GM18868 (cell line): ENCODE data around the gene SAA2.
"Not testable (repeated sequence)": the region's sequence is repeated elsewhere in the genome, so short reads cannot be mapped to it uniquely, and the experiment has no call there.

Experiments used
- ATAC-seq: cut with Tn5 transposase; IDR thresholded peaks from one replicate; pipeline ENCODE4 v1.9.1; 2021; ENCODE audit warnings: mild to moderate bottlenecking, moderate library complexity; ENCODE audit not compliant: unreplicated experiment

Gene SAA2

DNA sequence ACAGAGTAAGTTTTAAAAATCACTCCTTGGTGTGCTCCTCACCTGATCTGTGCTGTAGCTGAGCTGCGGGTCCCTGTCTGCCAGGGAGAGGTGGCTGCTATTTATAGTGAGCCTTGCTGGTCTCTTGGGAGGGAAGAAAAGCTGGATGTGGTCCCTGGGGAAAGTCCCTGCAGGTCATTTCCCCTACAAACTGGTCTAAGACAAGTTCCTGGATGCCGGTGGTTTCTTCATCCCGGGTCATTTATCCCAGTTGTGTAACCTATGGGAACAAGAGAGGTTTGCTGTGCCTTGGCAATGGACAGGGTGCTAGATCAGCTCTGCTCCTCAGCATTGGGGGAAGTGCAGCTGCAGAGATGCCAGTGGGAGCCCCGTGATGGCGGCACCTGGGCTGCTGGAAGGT, at the start of gene SAA2:
TSS of gene SAA2 (minus strand) at position 108 of the 400 bp plus-strand sequence. CDS start 657 bp downstream, outside the sequence.
- no peak for ATAC-seq

DNA sequence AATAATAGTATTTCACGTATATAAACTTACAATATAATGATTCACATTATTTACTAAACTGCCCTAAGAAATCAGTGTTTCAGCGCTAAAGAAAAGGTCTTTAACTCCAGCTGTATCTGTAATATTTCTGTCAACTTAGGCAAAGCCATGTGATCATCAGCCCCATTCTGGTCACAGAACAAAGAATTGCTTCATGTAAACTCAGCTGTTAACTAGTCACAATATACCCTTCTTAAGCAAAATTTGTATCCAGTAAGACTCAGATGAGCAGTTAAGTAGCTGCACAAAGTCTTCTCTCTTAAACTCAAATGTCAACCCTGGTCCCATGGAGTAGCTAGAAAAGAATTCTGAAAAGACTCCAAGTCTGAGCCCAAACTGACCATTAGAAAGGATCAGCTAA, 46.8 kb upstream of the SAA2 start:
- ATAC-seq = no peak

DNA sequence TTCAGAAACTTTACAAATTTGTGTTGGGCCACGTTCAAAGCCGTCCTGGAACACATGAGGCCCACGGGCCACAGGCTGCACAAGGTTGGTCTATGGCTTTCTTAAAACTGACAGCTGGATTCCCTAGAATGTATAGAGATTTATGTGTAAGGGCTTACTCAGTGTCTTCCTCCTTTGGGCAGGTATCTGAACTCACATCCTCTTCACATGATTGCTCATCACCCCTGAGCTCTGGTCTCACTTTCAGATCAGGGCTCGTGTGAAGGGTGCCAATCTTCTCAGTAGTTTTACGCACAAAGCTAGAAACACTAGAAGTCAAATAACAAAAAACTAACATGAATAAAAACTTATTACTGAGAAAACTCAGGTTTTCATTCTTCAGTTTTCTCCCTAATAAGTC, 46.4 kb upstream of the SAA2 start:
- ATAC-seq = peak; percentile 98

DNA sequence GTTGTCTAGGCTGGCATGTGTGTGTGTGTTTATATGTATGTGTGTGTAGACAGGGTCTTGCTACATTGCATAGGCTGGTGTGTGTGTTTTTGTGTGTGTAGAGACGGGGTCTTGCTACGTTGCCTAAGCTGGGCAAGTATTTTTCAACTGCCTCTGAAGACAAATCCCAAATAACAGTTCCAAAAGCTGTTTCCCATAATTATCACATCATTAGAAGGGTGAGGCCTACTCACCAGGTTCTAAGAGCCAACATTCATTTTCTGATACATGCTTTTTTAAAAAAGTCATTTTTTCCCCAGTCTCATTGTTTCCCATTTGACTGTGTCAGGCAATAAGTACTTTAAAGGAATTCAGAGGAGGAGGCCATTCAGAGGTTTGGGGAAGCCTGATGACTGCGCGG, 40.4 kb upstream of the SAA2 start:
- no peak for ATAC-seq

DNA sequence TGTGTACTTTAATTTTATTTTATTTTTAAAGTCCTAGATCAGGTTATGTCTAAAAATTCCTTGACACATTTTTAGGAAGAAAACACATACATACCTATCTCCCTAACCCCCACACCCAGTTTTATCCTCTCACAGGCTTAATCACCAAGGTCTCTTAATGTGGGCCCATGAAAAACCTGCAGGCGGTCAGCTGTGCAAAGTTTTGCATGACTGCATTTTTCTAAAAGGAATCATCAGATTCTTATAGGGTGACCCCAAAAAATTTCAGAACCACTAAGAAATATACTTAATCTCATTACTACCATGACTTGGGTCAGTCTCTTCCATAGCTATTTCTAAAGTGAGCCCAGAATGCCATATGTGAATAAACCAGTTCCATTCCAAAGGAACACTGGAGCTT, 37.4 kb upstream of the SAA2 start:
- ATAC-seq = no peak

DNA sequence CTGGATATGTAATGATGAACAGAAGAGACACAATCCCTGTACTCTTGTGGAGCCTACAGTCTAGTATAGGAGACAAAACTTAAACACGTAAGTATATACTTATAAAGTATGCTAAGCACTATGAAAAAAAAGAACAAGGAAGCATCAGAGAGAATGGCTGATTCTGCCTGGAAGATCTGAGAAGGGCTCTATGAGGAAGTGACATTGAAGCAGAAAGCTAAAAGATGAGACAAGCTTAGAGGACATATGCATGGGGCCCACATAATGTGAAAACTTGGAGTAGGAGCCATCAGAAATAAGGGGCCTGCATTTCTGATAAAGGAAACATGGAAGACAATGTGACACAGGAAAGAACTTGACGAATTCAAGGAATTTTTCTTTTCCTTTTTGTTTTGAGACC, 34.2 kb upstream of the SAA2 start:
- no peak for ATAC-seq

DNA sequence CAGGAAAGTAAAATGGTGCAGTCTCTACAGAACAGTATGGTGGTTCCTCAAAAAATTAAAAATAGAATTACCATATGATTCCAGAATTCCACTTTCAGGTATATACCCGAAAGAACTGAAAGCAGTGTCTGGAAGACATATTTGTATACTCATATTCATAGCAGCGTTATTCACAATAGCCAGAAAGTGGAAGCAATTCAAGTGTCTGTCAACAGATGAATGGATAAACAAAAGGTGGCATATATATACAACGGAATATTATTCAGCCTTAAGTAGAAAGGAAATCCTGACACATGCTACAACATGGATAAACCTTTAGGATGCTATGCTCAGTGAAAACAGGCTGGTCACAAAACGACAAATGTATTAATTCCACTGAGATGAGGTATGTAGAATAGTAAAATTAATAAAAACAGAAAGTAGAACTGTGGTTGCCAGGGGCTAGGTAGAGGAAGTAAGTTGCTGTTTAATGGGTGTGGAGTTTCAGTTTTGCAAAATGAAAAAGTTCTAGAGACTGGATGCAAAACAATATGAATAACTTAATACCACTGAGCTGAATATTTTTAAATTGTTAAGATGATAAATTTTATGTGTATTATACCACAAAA, 32.1 kb upstream of the SAA2 start:
- ATAC-seq = peak; percentile 90

DNA sequence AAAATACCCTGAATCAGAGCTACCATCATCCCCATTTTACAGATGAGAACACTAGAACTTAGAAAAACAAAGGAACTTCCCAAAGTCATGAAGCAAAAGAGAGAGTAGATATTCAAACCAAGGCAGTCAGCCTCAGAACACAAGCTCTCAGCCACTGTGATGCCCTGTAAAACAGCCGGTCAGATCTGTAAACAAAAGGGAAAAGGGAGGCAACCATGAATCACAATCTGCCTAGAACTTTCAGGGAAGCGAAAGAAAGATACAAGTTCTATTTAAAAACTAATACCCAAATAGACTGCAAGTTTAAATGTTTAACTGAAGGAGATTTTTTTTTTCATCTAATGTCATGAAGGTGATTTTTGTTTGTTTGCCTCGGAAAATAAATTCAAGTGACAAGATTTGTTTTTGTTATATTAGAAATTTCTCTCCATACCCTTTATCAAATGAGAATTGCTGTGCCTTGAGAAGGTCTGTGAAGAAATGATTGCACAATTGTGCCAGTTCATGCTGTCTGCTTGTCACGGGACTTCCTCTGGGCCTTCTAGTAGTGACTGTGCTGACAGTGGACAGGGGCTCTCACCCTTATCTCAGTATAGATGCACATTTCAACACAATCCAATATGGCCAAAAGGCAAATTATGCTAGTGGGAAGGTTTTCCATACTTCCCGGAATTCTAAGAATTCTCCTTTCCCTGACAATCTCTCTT, 29.2 kb upstream of the SAA2 start:
- ATAC-seq = no peak

DNA sequence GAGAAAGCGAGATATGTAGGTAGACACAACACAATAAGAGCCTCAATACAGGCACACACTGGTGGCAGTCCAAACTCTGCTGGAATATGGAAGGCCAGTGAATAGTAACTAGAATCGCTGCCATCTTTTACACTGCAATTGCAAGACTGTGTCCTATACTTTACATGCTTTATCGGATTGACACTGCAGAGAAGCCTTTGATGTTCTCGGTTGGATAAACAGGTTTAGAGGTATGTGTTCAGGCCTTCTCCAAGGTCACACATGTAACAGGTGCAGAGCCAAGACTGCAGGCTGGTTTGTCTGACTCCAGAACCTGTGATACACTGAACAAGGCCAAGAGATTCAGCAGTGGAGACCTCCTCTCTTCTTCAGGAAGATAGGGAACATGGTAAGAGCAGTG, 22.7 kb upstream of the SAA2 start:
- no peak for ATAC-seq

DNA sequence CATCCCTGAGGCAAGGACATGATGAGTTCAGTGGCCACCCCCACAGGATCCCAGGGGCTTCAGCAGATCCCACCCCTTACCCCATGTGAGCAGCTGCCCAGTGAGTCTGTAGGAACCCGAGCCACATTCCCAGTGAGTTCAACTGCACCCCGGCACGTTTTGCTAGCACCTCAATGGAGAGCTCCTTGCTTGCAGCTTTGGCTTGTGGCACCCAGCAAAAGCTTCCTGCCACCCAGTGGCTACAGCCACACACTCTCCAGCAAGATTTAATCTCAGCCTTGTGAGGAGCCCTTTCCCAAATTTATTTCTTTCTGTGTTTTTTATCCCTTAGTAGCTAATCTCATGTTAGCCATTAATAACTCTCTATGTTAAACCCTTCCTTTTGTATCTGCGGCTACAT, 21.6 kb upstream of the SAA2 start:
- no peak for ATAC-seq

DNA sequence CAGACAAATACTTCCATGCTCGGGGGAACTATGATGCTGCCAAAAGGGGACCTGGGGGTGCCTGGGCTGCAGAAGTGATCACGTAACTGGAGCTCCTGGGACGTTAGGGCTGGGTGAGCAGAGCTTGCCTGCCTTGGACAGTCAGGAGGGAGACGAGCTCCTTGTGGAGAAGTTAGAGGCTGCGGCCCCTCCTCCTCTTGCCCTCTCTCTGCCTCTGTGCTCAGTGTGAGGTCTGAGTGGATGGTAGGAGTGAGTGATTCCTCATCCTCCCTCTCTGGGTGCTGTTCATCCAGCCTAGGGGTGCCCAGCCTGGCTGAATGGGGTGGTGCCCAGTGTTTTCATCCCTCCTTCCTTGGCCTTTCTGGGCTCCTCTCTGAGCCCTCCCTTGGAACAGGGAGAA, 20.8 kb upstream of the SAA2 start:
- ATAC-seq = not testable (repeated sequence)

DNA sequence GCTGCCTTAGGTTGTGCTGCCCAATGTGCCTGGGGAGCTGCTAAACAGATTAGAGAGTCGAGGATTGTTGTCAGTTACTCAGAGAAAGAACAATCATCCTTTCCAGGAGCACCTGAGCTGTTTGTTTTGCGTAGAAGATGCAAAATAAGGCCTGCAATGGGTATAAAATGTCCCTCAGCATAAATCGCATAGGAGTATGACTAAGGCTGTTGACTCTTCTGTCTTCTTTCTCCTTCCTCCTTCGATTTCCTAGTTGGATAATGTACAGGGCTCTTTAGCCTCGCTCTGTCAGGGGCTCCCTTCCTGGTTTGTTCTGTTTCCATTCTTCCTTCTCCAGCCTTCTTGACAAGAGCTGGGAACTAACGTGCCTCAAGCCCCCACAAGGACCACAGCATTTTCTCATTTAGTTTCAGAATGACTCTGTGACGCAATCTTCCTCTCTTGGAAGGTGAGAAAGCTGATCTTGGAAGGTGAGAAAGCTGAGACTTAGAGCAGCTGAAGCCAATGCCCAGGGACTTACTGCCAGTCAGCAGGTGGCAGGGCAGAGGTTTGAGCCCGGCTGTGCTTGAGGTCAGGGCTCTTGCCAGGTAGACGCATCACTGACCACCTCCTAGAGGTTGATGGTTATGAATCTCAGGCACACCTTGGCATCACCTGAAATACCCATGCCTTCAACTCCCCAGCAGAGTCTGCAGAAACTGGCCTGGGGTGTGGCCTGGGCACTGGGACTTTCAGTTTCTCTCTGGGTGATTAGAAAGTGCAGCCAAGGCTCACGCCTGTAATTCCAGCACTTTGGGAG, 19.1 kb upstream of the SAA2 start:
- peak; percentile 66 for ATAC-seq

DNA sequence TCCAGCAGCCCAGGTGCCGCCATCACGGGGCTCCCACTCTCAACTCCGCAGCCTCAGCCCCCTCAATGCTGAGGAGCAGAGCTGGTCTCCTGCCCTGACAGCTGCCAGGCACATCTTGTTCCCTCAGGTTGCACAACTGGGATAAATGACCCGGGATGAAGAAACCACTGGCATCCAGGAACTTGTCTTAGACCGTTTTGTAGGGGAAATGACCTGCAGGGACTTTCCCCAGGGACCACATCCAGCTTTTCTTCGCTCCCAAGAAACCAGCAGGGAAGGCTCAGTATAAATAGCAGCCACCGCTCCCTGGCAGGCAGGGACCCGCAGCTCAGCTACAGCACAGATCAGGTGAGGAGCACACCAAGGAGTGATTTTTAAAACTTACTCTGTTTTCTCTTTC, 17.5 kb upstream of the SAA2 start, which contains the start of gene SAA1:
TSS of gene SAA1 (plus strand) at position 316 of the 400 bp plus-strand sequence. CDS start 624 bp downstream, outside the sequence.
- ATAC-seq = no peak

DNA sequence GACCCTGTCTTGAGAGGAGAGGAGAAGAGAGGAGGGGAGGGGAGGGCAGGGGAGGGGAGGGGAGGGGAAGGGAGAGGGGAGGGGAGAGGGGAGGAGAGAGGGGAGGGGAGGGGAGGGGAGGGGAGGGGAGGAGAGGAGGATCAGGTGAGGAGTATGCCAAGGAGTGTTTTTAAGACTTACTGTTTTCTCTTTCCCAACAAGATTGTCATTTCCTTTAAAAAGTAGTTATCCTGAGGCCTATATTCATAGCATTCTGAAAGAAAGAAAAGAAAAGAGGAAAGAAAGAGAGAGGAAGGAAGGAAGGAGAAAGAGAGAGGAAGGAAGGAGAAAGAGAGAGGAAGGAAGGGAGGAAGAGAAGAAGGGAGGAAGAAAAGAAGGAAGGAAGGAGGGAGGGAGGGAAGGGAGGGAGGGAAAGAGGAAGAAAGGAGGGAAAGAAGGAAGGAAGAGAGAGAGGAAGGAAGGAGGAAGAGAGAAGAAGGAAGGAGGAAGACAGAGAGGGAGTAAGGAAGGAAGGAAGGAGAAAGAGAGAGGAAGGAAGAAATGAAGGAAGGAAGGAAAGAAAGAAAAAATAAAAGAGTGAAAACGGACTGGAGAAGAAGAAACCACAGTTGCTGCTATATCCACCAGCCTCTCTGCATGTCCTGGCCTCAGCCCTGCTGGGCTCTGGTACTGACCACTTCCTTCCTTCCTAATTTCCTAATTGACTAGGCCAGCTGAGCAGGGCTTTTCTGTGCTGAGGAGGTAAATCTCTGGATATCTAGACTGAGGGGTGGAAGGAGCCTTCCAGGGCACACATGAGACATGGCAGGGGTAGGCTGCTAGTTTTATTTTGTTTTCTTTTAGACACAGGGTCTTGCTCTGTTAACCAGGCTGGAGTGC, 16.4 kb upstream of the SAA2 start:
- ATAC-seq = no peak

DNA sequence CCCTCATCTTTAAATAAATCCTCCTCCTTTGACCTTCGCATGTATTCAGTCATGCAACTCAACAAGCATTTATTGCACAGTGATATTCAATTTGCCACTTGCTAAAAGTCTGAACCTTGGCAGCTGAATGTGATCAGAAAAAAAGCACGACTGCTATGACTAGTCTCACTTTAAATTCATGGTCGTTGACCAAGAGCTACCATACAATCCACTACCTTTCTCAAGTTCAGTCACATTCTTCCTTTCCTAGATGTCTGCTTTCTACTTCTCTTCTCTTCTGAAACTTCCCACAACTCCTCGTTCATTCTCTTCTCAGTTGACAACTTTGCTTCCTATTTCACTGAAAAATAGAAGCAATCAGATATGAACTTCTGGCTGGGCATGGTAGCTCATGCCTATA, 15.6 kb upstream of the SAA2 start:
- peak; percentile 53 for ATAC-seq

DNA sequence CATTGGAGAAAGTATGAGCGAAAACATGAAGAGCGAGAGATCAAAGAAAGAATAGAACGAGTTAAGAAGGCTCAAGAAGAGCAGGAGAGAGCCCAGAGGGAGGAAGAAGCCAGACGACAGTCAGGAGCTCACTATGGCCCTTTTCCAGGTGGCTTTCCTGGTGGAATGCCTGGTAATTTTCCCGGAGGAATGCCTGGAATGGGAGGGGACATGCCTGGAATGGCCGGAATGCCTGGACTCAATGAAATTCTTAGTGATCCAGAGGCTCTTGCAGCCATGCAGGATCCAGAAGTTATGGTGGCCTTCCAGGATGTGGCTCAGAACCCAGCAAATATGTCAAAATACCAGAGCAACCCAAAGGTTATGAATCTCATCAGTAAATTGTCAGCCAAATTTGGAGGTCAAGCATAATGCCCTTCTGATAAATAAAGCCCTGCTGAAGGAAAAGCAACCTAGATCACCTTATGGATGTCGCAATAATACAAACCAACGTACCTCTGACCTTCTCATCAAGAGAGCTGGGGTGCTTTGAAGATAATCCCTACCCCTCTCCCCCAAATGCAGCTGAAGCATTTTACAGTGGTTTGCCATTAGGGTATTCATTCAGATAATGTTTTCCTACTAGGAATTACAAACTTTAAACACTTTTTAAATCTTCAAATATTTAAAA, 14.3 kb upstream of the SAA2 start:
- ATAC-seq = not testable (repeated sequence)

DNA sequence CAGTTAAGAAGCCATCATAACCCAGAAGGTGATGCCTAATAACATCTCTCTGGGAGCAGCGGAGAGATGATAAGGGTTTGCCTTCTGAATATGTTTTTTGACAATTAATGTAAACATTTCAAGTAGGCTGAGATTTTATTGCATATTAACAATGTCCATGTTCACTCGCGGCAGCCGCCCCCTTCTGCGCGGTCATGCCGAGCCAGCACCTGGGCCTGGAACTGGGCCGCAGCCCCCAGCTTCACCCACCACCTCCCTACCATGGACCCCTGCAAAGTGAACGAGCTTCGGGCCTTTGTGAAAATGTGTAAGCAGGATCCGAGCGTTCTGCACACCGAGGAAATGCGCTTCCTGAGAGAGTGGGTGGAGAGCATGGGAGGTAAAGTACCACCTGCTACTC, 13.3 kb upstream of the SAA2 start:
- ATAC-seq = no peak

DNA sequence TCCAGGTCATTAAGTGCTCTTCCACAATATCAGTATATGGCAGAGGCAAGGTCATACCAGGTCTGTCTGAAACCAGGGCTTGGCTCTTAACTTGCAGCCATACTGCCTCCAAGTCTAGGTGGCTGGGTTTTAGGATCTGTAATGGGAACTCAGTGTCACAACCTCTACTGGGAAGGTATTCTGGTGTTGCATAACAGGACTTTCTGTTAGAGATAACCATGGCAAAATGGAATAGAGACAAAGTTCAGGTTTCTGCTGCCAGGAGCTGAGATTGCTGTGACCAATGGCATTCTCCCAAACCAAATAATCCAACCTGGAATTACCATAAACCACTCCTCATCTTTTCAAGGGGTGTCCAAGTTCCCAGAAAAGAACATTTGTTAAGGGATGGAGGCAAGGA, 10.8 kb upstream of the SAA2 start:
- no peak for ATAC-seq

DNA sequence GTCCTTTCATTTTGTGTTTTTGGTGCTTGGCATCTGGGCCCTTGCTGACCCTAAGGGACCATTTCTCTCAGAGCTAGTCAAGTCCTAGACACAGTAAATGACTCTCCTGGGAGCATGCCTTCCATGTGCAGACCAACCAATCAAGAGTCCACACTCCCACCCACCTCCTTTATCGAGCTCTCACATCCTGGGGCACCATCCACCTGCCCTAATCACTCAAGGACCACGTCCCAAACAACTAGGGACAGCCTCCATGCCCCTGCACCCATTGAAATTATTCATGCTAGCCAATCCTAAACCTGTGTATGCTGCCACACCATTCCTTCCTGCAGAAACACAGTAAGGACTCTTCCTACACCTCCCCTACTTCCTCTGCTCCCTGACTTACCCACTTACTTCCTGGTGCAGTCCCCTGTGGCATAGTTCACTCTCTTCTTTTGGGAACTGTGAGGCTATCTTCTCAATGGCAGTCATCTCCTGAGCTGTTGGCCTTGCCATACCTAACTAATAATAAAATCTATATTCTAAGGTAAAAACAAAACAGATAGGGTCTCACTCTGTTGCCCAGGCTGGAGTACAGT, 6.4 kb upstream of the SAA2 start:
- no peak for ATAC-seq

DNA sequence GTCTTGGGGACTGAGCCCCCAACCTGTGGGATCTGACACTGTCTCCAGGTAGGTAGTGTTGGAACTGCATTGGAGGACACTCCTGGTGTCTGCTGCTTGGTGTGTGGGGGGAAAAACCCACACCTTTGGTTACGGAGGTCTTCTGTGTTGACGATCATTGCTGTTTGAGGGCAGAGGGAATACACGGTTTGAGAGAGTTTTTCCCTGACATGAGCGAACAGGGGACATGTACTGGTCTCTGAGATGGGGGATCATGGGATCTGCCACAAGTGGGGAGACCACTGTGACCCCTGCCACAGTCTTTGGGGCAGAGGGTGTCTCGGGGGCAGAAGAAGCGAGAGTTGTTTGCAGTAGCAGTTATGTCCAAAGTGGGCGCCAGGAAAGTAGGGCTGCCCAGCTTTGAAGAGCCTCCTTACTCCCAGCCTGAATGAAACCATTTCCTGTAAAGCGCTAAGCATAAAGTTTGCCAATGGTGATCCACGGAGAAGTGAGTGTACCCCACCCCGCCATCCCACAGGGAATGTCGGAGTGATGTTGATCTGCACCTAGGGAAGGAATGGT, 5.4 kb upstream of the SAA2 start:
- ATAC-seq = no peak
